Panc1 (cell line): ENCODE measurements around the gene ULBP3. TPM values are rescaled to one million over a fixed set of nuclear protein-coding genes. Genes with fewer than 3 reads are reported as not detected.

Experiments
- ATAC-seq: fragments of 200-7000 bp; cut with Tn5 transposase; 2 replicates; pipeline ENCODE4 v1.9.1; 2020; ENCODE audit warnings: mild to moderate bottlenecking, moderate library complexity
- BruUV-seq: library from RNA; stranded (reverse); fragments of 400-500 nt; replicated peaks from 2 replicates; lab custom pipeline; 2021; lab: Mats Ljungman, UMichigan
- CTCF ChIA-PET: fragments of 300-600 bp; sonication (Branson Sonifier 250); formaldehyde crosslinking; loops from one replicate; lab custom pipeline; 2022; ENCODE audit warnings: antibody characterized with exemption; lab: Charles Lee
- POLR2A ChIA-PET: fragments of 300-600 bp; sonication (Branson Sonifier 250); formaldehyde crosslinking; loops from one replicate; lab custom pipeline; 2022; ENCODE audit warnings: antibody characterized with exemption; lab: Charles Lee
- DNase-seq: peaks from one replicate; pipeline ENCODE4 v3.0.0-alpha.2; 2010; ENCODE audit warnings: low read depth, low spot score
- H3K27ac ChIP-seq: 2 replicates; pipeline ENCODE4 v1.5.1; 2011; ENCODE audit warnings: mild to moderate bottlenecking, low read length, inconsistent platforms
- H3K27me3 ChIP-seq: fragments of 200-500 bp; sonication (Bioruptor generic); 2 replicates; pipeline ENCODE4 v1.6.0; 2014; ENCODE audit warnings: low read length, inconsistent platforms; ENCODE audit not compliant: control insufficient read depth, insufficient read depth
- H3K36me3 ChIP-seq: fragments of 200-500 bp; sonication (Bioruptor generic); 2 replicates; pipeline ENCODE4 v1.5.1; 2014; ENCODE audit warnings: inconsistent platforms, mild to moderate bottlenecking, low read length, moderate library complexity; ENCODE audit not compliant: control insufficient read depth, insufficient read depth
- H3K4me1 ChIP-seq: 2 replicates; pipeline ENCODE4 v1.5.1; 2011; ENCODE audit warnings: inconsistent platforms, mild to moderate bottlenecking, low read length, moderate library complexity; ENCODE audit not compliant: control insufficient read depth, insufficient read depth
- H3K4me3 ChIP-seq, 2 experiments: 2 replicates each; pipeline ENCODE4 v1.5.1; 2011 to 2012; ENCODE audit warnings: low read depth in 2 of 2, low read length in 2 of 2, mild to moderate bottlenecking in 2 of 2, inconsistent platforms in 1 of 2, moderate library complexity in 1 of 2
- H3K9me3 ChIP-seq: fragments of 200-500 bp; sonication (Bioruptor generic); 2 replicates; pipeline ENCODE4 v1.5.1; 2014; ENCODE audit warnings: low read depth, mild to moderate bottlenecking, inconsistent platforms, low read length, moderate library complexity; ENCODE audit not compliant: control insufficient read depth, insufficient read depth
- CTCF ChIP-seq: fragments of 450-650 bp; IDR thresholded peaks from 2 replicates; pipeline ENCODE4 v1.5.1; 2017; ENCODE audit warnings: mild to moderate bottlenecking
- POLR2AphosphoS5 ChIP-seq: IDR thresholded peaks from 2 replicates; pipeline ENCODE4 v1.6.1; 2012; ENCODE audit warnings: mild to moderate bottlenecking, low read depth, low read length, moderate library complexity
- REST ChIP-seq, 2 experiments: IDR thresholded peaks; 2 replicates each; pipeline ENCODE4 v1.6.1; 2011 to 2012; ENCODE audit warnings: low read depth in 2 of 2, control low read depth in 1 of 2, low read length in 1 of 2, mild to moderate bottlenecking in 1 of 2, moderate library complexity in 1 of 2; ENCODE audit not compliant: insufficient read depth in 1 of 2
- SIN3A ChIP-seq: IDR thresholded peaks from 2 replicates; pipeline ENCODE4 v1.6.1; 2012; ENCODE audit warnings: low read depth, mild to moderate bottlenecking, low read length, moderate library complexity, borderline replicate concordance; ENCODE audit not compliant: insufficient read depth
- TCF7L2 ChIP-seq: IDR thresholded peaks from 2 replicates; pipeline ENCODE4 v1.6.1; 2011; ENCODE audit warnings: mild to moderate bottlenecking, low read depth, low read length, inconsistent platforms
- in situ Hi-C: cut with HindIII; loops from 2 replicates; pipeline ENCODE4 v1.10.0; 2016; ENCODE audit warnings: low sequenced_read_pairs, low pct_unique_long_range_greater_than_20kb
- intact Hi-C: fragments of 100-400 bp; cut with micrococcal nuclease; formaldehyde crosslinking; loops from one replicate; pipeline ENCODE4 v1.10.0; 2022; ENCODE audit not compliant: unreplicated experiment
- total RNA-seq: library from RNA; stranded (reverse); gene quantifications from one replicate; pipeline ENCODE4 v1.2.1, GENCODE V29; 2021; ENCODE audit not compliant: unreplicated experiment

The ULBP3 gene
- total RNA-seq, 1 experiment from 2014 or later, result 2.4 TPM

- Histone ChIP-seq H3K27me3 (no peaks in the 10 kb centered on the region), H3K9me3 (no peaks in the 10 kb centered on the region), H3K36me3 (no peaks in the 10 kb centered on the region), H3K27ac (no peak overlapping the region), H3K4me3 (no peak overlapping the region), H3K4me1 (no peaks in the 10 kb centered on the region)
- BruUV-seq, result no TSS peak
- ChIA-PET CTCF (interaction anchor here (0.6 to 1.6 kb wide), 3 partner anchors 11 to 241 kb away, joined by 3 read pairs; partner anchors contain the start of gene ULBP3), POLR2A (interaction anchor here (1.0 kb wide), 1 partner anchor 9 kb away, joined by 4 read pairs; no protein-coding TSS in a partner anchor)
- intact Hi-C loops, result loop anchor here (1.0 to 5.0 kb wide), 3 partner anchors 256 to 738 kb away; no protein-coding TSS in a partner anchor
- DNase-seq (no peak), ATAC-seq (no peak)
- TF ChIP-seq TCF7L2 (no peak), SIN3A (no peak), POLR2AphosphoS5 (no peak), REST (IDR thresholded peaks at IDR 0.05; ENCODE audit: insufficient read depth in 1 of 2, low read depth in 2 of 2, low read length in 1 of 2) (no peak), CTCF (no peak)
- in situ Hi-C loops, result no loop called here
Observed at GRCh38 chr6:150079604-150080003, 10.7 kb upstream of the ULBP3 start.

GRCh38 chr6:150078788-150079187, 9.9 kb upstream of the ULBP3 start:
- H3K9me3 ChIP-seq, result no peaks in the 10 kb centered on the region
- ChIA-PET CTCF (interaction anchor here (0.7 kb wide), 1 partner anchor 10 kb away, joined by 3 read pairs; the partner anchor contains the start of gene ULBP3), POLR2A (interaction anchor here (1.0 kb wide), 1 partner anchor 8 kb away, joined by 4 read pairs; no protein-coding TSS in a partner anchor)
- H3K27ac ChIP-seq, result no peak overlapping the region
- no peak overlapping the region for H3K4me3 ChIP-seq
- no TSS peak for BruUV-seq
- DNase-seq (no peak), ATAC-seq (no peak)
- intact Hi-C loops, result no loop called here
- no peak for TF ChIP-seq TCF7L2
- TF ChIP-seq SIN3A, result no peak
- no peak for TF ChIP-seq POLR2AphosphoS5
- no peak for TF ChIP-seq REST (IDR thresholded peaks at IDR 0.05; ENCODE audit: insufficient read depth in 1 of 2, low read depth in 2 of 2, low read length in 1 of 2)
- no peak for TF ChIP-seq CTCF
- no peaks in the 10 kb centered on the region for H3K4me1 ChIP-seq
- in situ Hi-C loops, result no loop called here
- no peaks in the 10 kb centered on the region for H3K36me3 ChIP-seq
- H3K27me3 ChIP-seq, result no peaks in the 10 kb centered on the region
